ENCODE results near the gene KIF21A. TPM values are rescaled to one million over a fixed set of nuclear protein-coding genes. Genes with fewer than 3 reads are reported as not detected.

Gene KIF21A
- total RNA-seq, 1 donor from 2014 or later: 3.9 TPM

GRCh38 chr12:39426636-39427240 lies 16.2 kb downstream of the KIF21A start:
- no peak for DNase-seq (ENCODE audit: extremely low spot score, unreplicated experiment)
- H3K4me3 Mint-ChIP-seq (ENCODE audit: unreplicated experiment): no peak overlapping the region
- no peaks in the 10 kb centered on the region for H3K27me3 Mint-ChIP-seq (ENCODE audit: unreplicated experiment)
- no peaks in the 10 kb centered on the region for H3K4me1 Mint-ChIP-seq (ENCODE audit: unreplicated experiment)
- no peak overlapping the region for H3K27ac Mint-ChIP-seq (ENCODE audit: unreplicated experiment)
- H3K9me3 Mint-ChIP-seq (ENCODE audit: unreplicated experiment): no peaks in the 10 kb centered on the region
- H3K36me3 Mint-ChIP-seq (ENCODE audit: unreplicated experiment): no peaks in the 10 kb centered on the region
- TF ChIP-seq, protein P1, sequence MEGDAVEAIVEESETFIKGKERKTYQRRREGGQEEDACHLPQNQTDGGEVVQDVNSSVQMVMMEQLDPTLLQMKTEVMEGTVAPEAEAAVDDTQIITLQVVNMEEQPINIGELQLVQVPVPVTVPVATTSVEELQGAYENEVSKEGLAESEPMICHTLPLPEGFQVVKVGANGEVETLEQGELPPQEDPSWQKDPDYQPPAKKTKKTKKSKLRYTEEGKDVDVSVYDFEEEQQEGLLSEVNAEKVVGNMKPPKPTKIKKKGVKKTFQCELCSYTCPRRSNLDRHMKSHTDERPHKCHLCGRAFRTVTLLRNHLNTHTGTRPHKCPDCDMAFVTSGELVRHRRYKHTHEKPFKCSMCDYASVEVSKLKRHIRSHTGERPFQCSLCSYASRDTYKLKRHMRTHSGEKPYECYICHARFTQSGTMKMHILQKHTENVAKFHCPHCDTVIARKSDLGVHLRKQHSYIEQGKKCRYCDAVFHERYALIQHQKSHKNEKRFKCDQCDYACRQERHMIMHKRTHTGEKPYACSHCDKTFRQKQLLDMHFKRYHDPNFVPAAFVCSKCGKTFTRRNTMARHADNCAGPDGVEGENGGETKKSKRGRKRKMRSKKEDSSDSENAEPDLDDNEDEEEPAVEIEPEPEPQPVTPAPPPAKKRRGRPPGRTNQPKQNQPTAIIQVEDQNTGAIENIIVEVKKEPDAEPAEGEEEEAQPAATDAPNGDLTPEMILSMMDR (IDR thresholded peaks at IDR 0.05): no peak

- H3K27me3 Mint-ChIP-seq (ENCODE audit: unreplicated experiment): no peaks in the 10 kb centered on the region
- DNase-seq (ENCODE audit: extremely low spot score, unreplicated experiment): no peak
- no peak overlapping the region for H3K4me3 Mint-ChIP-seq (ENCODE audit: unreplicated experiment)
- H3K36me3 Mint-ChIP-seq (ENCODE audit: unreplicated experiment): no peaks in the 10 kb centered on the region
- H3K9me3 Mint-ChIP-seq (ENCODE audit: unreplicated experiment): no peaks in the 10 kb centered on the region
- H3K4me1 Mint-ChIP-seq (ENCODE audit: unreplicated experiment): no peaks in the 10 kb centered on the region
- H3K27ac Mint-ChIP-seq (ENCODE audit: unreplicated experiment): no peak overlapping the region
- TF ChIP-seq, protein P1 (IDR thresholded peaks at IDR 0.05): no peak
Measured at GRCh38 chr12:39420043-39420442, 22.9 kb downstream of the KIF21A start.

- H3K9me3 Mint-ChIP-seq (ENCODE audit: unreplicated experiment): no peaks in the 10 kb centered on the region
- H3K27me3 Mint-ChIP-seq (ENCODE audit: unreplicated experiment): no peaks in the 10 kb centered on the region
- no peaks in the 10 kb centered on the region for H3K36me3 Mint-ChIP-seq (ENCODE audit: unreplicated experiment)
- no peak for DNase-seq (ENCODE audit: extremely low spot score, unreplicated experiment)
- TF ChIP-seq, protein P1 (IDR thresholded peaks at IDR 0.05): no peak
- H3K4me3 Mint-ChIP-seq (ENCODE audit: unreplicated experiment): no peak overlapping the region
- H3K4me1 Mint-ChIP-seq (ENCODE audit: unreplicated experiment): no peaks in the 10 kb centered on the region
- H3K27ac Mint-ChIP-seq (ENCODE audit: unreplicated experiment): no peak overlapping the region
Measured at GRCh38 chr12:39419471-39419870, 23.4 kb downstream of the KIF21A start.

GRCh38 chr12:39417916-39418315 lies 25.0 kb downstream of the KIF21A start:
- no peaks in the 10 kb centered on the region for H3K4me1 Mint-ChIP-seq (ENCODE audit: unreplicated experiment)
- H3K27me3 Mint-ChIP-seq (ENCODE audit: unreplicated experiment): no peaks in the 10 kb centered on the region
- no peak overlapping the region for H3K4me3 Mint-ChIP-seq (ENCODE audit: unreplicated experiment)
- H3K36me3 Mint-ChIP-seq (ENCODE audit: unreplicated experiment): no peaks in the 10 kb centered on the region
- TF ChIP-seq, protein P1 (IDR thresholded peaks at IDR 0.05): no peak
- DNase-seq (ENCODE audit: extremely low spot score, unreplicated experiment): no peak
- no peak overlapping the region for H3K27ac Mint-ChIP-seq (ENCODE audit: unreplicated experiment)
- no peaks in the 10 kb centered on the region for H3K9me3 Mint-ChIP-seq (ENCODE audit: unreplicated experiment)

GRCh38 chr12:39413836-39414771 lies 28.8 kb downstream of the KIF21A start:
- no peaks in the 10 kb centered on the region for H3K36me3 Mint-ChIP-seq (ENCODE audit: unreplicated experiment)
- no peak overlapping the region for H3K27ac Mint-ChIP-seq (ENCODE audit: unreplicated experiment)
- no peaks in the 10 kb centered on the region for H3K4me1 Mint-ChIP-seq (ENCODE audit: unreplicated experiment)
- H3K4me3 Mint-ChIP-seq (ENCODE audit: unreplicated experiment): no peak overlapping the region
- no peak for DNase-seq (ENCODE audit: extremely low spot score, unreplicated experiment)
- TF ChIP-seq, protein P1 (IDR thresholded peaks at IDR 0.05): no peak
- H3K9me3 Mint-ChIP-seq (ENCODE audit: unreplicated experiment): no peaks in the 10 kb centered on the region
- no peaks in the 10 kb centered on the region for H3K27me3 Mint-ChIP-seq (ENCODE audit: unreplicated experiment)
